Naive thymus-derived CD8-positive, alpha-beta T cell (primary cell): ENCODE data around the gene OTOGL. TPM values are rescaled to one million over a fixed set of nuclear protein-coding genes. Genes with fewer than 3 reads are reported as not detected.
"Not testable (repeated sequence)": the region's sequence is repeated elsewhere in the genome, so short reads cannot be mapped to it uniquely, and the experiment has no call there.

Experiments used
- ATAC-seq, 2 donors: fragments of 150-1000 bp; cut with Tn5 transposase in 1 of 2; sonication (Bioruptor Pico), chemical (Tn5 transposase) in 1 of 2; 1 replicate in 1 of 2; 2 replicates in 1 of 2; pipeline ENCODE4 v1.10.0; 2021; ENCODE audit warnings: mild to moderate bottlenecking in 2 of 2, moderate library complexity in 2 of 2
- POLR2A ChIA-PET: fragments of 350-600 bp; sonication (Branson Sonifier 250); formaldehyde crosslinking; loops from one replicate; lab custom pipeline; 2021; ENCODE audit warnings: antibody characterized with exemption; lab: Charles Lee
- DNase-seq, 10 donors: peaks; one replicate each; pipeline versions ENCODE4 v3.0.0 to v3.0.0-alpha.2; 2020 to 2022
- H3K27ac Mint-ChIP-seq, 10 donors: one replicate each; pipeline ENCODE4 v1.8.0; 2020 to 2022; ENCODE audit warnings: mild to moderate bottlenecking in 10 of 10, mixed read lengths in 10 of 10, moderate library complexity in 4 of 10, inconsistent platforms in 1 of 10
- H3K27me3 Mint-ChIP-seq, 5 donors: one replicate each; pipeline ENCODE4 v1.8.0; 2021 to 2022; ENCODE audit warnings: mixed read lengths in 5 of 5
- H3K36me3 Mint-ChIP-seq, 3 donors: one replicate each; pipeline ENCODE4 v1.8.0; 2020 to 2022; ENCODE audit warnings: mixed read lengths in 3 of 3, mild to moderate bottlenecking in 2 of 3, inconsistent platforms in 1 of 3
- H3K4me1 Mint-ChIP-seq, 4 donors: one replicate each; pipeline ENCODE4 v1.8.0; 2021 to 2022; ENCODE audit warnings: mixed read lengths in 4 of 4
- H3K4me3 Mint-ChIP-seq, 10 donors: one replicate each; pipeline ENCODE4 v1.8.0; 2020 to 2022; ENCODE audit warnings: mild to moderate bottlenecking in 10 of 10, mixed read lengths in 10 of 10, moderate library complexity in 6 of 10, inconsistent platforms in 1 of 10
- H3K9me3 Mint-ChIP-seq, 9 donors: one replicate each; pipeline ENCODE4 v1.8.0; 2020 to 2022; ENCODE audit warnings: mixed read lengths in 9 of 9, mild to moderate bottlenecking in 3 of 9, inconsistent platforms in 1 of 9, moderate library complexity in 1 of 9
- polyA plus RNA-seq, 3 donors: library from polyadenylated mRNA; unstranded; fragments of 300-500 nt; fragmentation: Illumina TruSeq; gene quantifications; one replicate each; pipeline ENCODE4 v1.2.3, GENCODE V29; 2021
- total RNA-seq, 8 experiments: library from RNA in 2 of 8; stranded (reverse) in 2 of 8; gene quantifications; one replicate each; pipeline ENCODE4 v1.2.3 and lab custom pipeline; 2021 to 2026

Gene OTOGL
- total and polyA plus RNA-seq, 5 experiments from 2014 or later = not detected

GRCh38 chr12:80273144-80273543, 173.8 kb downstream of the OTOGL start:
- H3K4me1 Mint-ChIP-seq = no peaks in the 10 kb centered on the region
- POLR2A ChIA-PET = no interaction called here

DNA sequence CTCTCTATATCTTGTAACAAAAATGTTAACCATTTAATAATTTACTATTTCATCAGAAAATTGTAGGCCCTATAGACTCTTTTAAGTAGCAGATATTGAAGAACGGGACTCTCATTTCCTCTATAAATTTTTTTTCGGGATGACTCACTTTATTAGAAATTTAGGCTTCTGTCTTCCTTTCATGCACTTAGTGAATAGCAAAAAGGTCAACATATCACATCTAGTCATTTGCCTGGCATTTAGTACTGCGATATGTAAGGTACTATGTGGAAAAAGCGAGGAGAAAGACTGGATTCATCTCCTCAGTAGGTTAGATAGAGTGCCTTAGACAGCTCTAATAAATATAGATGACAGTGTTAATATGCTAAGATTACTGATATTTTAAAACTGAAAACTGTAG, 178.4 kb downstream of the OTOGL start:
- Mint-ChIP-seq H3K27me3 (no peaks in the 10 kb centered on the region), H3K27ac (no peak overlapping the region), H3K36me3 (no peaks in the 10 kb centered on the region), H3K4me3 (no peak overlapping the region), H3K4me1 (no peaks in the 10 kb centered on the region), H3K9me3 (peaks cover 0 to 20% (median 0%) of the 10 kb centered on the region in 9 donors)
- DNase-seq (no peak), ATAC-seq (no peak)
- POLR2A ChIA-PET = no interaction called here

More at GRCh38 chr12:80273144-80273543, 173.8 kb downstream of the OTOGL start:
- no peaks in the 10 kb centered on the region for H3K36me3 Mint-ChIP-seq
- H3K27ac Mint-ChIP-seq = no peak overlapping the region
- H3K4me3 Mint-ChIP-seq = no peak overlapping the region
- peaks cover 2 to 19% (median 6%) of the 10 kb centered on the region in 5 donors for H3K27me3 Mint-ChIP-seq
- DNase-seq (no peak), ATAC-seq (no peak)
- no peaks in the 10 kb centered on the region for H3K9me3 Mint-ChIP-seq

DNA sequence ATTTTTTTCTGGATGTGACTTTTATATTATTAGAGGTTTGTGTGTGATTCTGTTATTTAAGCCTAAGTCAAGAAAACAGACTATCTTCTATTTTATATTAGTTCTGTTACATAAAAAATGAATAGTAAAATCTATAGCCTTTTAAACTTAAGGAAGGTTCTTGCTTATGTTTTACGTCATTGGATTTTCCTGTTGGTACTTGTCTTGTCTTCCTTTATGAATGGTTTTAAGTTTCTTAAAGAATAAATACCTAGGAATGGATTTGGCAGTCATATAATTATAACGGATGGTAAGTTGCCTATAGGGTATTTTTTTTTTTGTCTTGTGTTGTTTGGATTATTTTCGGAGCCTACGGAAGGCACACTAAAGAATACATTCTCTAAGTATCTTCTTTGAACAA, 182.9 kb downstream of the OTOGL start:
- Mint-ChIP-seq H3K4me3 (no peak overlapping the region), H3K4me1 (no peaks in the 10 kb centered on the region), H3K36me3 (no peaks in the 10 kb centered on the region), H3K27me3 (peaks cover 0 to 11% (median 3%) of the 10 kb centered on the region in 5 donors), H3K27ac (no peak overlapping the region), H3K9me3 (peaks cover 0 to 20% (median 0%) of the 10 kb centered on the region in 9 donors)
- DNase-seq = no peak
- ATAC-seq = no peak
- POLR2A ChIA-PET = no interaction called here

- H3K36me3 Mint-ChIP-seq = no peaks in the 10 kb centered on the region
- no peaks in the 10 kb centered on the region for H3K4me1 Mint-ChIP-seq
- H3K4me3 Mint-ChIP-seq = no peak overlapping the region
- ATAC-seq (no peak), DNase-seq (no peak)
- POLR2A ChIA-PET = no interaction called here
- H3K27ac Mint-ChIP-seq = no peak overlapping the region
- H3K27me3 Mint-ChIP-seq = peaks cover 0 to 16% (median 3%) of the 10 kb centered on the region in 5 donors
- peaks cover 0 to 20% (median 0%) of the 10 kb centered on the region in 9 donors for H3K9me3 Mint-ChIP-seq
These were observed 183.4 kb downstream of the OTOGL start for GRCh38 chr12:80282761-80283160.

DNA sequence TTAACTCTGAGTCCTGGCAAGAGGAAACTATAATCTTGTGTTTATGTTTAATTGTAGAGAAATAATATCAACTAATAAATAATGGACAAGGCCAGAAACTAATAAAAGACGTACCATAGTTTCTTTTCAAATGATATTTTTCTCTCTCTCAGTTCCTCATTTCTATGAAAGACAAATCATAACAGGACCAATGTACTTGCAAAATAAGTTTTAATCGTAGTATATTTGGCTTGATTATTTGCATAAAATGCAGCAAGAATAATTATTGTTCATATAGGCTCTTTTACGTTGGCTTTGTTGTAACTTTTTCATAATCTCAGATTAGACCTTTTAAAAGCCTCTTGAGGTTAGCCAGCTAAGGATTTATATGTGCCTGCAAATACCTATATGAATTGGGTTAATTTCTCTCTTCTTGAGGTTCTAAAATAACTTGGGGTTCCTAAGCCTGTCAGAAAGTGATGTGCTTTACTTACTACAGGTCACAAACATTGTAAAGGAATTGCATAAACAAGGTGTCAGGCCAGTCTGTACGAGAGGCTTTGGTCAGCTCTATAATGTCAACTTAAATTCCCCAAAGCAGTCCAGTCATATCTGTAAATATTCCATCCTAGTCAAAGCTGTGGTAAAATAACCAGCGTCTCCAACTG, 191.9 kb downstream of the OTOGL start:
- DNase-seq (no peak), ATAC-seq (no peak)
- no peak overlapping the region for H3K4me3 Mint-ChIP-seq
- POLR2A ChIA-PET = no interaction called here
- peaks cover 5 to 22% (median 10%) of the 10 kb centered on the region in 5 donors for H3K27me3 Mint-ChIP-seq
- no peak overlapping the region for H3K27ac Mint-ChIP-seq
- H3K9me3 Mint-ChIP-seq = peaks cover 0 to 7% (median 0%) of the 10 kb centered on the region in 9 donors
- no peaks in the 10 kb centered on the region for H3K36me3 Mint-ChIP-seq
- H3K4me1 Mint-ChIP-seq = no peaks in the 10 kb centered on the region

GRCh38 chr12:80293347-80293746, 194.0 kb downstream of the OTOGL start:
- Mint-ChIP-seq H3K27ac (no peak overlapping the region), H3K9me3 (peaks cover 0 to 7% (median 0%) of the 10 kb centered on the region in 9 donors), H3K4me1 (no peaks in the 10 kb centered on the region), H3K36me3 (no peaks in the 10 kb centered on the region), H3K4me3 (no peak overlapping the region), H3K27me3 (peaks cover 7 to 12% (median 9%) of the 10 kb centered on the region in 5 donors)
- DNase-seq = no peak
- POLR2A ChIA-PET = no interaction called here
- no peak for ATAC-seq

DNA sequence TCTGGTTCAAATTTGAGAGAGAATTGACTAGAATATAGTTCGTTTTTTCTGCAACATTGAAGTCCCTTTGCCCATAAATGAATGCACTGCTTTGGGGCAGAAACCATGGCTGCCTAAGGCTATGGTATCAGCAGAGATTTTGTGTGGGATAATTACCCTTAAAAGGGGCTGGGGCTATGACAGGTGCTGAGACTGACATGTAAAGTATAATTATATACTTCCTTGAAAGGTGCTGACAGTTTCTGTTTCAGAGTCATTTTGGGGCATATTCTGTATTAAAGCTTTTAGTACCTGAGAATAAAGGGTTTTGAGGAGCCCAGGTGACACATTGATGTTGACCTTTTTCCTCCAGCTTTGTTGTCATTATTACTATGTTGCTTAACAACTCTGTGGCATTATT, 194.4 kb downstream of the OTOGL start:
- Mint-ChIP-seq H3K27me3 (peaks cover 5 to 11% (median 9%) of the 10 kb centered on the region in 5 donors), H3K36me3 (no peaks in the 10 kb centered on the region), H3K9me3 (peaks cover 0 to 7% (median 0%) of the 10 kb centered on the region in 9 donors), H3K27ac (no peak overlapping the region), H3K4me3 (no peak overlapping the region), H3K4me1 (no peaks in the 10 kb centered on the region)
- DNase-seq (no peak), ATAC-seq (no peak)
- POLR2A ChIA-PET = no interaction called here

DNA sequence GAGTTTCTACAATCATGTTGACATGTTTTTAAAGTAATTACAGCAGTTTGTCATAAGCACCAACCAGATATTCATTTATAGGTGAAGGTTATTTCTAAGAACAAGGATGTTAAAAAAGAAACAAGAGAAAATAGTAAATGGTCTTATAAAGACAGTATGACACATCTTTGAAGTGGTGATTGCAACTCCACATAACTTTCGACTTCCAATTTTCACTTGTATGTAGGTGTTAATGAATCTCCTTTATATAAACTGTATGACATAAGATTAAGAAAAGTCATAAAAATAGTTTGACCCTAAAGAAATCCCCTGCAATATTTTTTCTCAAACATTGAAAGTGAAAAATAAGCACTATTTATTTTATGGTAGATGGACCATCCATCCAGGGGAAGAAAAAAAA, 199.9 kb downstream of the OTOGL start:
- H3K27me3 Mint-ChIP-seq = peaks cover 0 to 8% (median 4%) of the 10 kb centered on the region in 5 donors
- POLR2A ChIA-PET = no interaction called here
- DNase-seq (no peak), ATAC-seq (no peak)
- no peak overlapping the region for H3K4me3 Mint-ChIP-seq
- H3K9me3 Mint-ChIP-seq = peaks cover 0 to 2% (median 0%) of the 10 kb centered on the region in 9 donors
- H3K36me3 Mint-ChIP-seq = no peaks in the 10 kb centered on the region
- no peaks in the 10 kb centered on the region for H3K4me1 Mint-ChIP-seq
- no peak overlapping the region for H3K27ac Mint-ChIP-seq

DNA sequence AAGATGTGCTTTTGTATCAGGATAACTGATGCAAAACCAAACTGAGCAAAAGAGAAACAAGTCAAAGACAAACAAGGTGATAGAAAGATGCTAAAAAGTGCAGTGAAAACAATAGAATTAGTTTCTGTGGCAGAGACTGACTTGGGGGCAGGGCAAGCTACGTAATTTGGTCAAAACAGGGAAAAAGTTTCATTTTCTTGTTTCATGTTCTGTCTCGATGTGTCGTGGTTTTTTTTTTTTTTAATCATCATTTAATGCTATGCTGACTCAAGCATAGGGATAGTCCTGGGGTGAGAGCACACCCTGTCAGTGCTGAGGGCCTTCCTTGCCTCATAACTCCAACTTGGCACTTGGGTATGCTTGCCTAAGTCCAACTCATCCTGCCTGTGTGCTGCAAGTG, 200.6 kb downstream of the OTOGL start:
- Mint-ChIP-seq H3K4me3 (no peak overlapping the region), H3K4me1 (no peaks in the 10 kb centered on the region), H3K9me3 (peaks cover 0 to 2% (median 0%) of the 10 kb centered on the region in 9 donors), H3K27ac (no peak overlapping the region), H3K36me3 (no peaks in the 10 kb centered on the region), H3K27me3 (peaks cover 0 to 8% (median 4%) of the 10 kb centered on the region in 5 donors)
- no peak for DNase-seq
- POLR2A ChIA-PET = no interaction called here
- ATAC-seq = no peak

DNA sequence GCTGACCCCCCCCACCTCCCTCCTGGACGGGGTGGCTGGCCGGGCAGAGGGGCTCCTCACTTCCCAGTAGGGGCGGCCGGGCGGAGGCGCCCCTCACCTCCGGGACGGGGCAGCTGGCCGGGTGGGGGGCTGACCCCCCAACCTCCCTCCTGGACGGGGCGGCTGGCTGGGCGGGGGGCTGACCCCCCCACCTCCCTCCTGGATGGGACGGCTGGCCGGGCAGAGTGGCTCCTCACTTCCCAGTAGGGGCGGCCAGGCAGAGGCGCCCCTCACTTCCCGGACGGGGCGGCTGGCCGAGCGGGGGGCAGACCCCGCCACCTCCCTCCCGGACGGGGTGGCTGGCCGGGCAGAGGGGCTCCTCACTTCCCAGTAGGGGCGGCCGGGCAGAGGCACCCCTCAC, 208.1 kb downstream of the OTOGL start:
- H3K27ac Mint-ChIP-seq, DNase-seq, H3K36me3 Mint-ChIP-seq, H3K4me3 Mint-ChIP-seq, H3K4me1 Mint-ChIP-seq, H3K9me3 Mint-ChIP-seq, ATAC-seq, POLR2A ChIA-PET, H3K27me3 Mint-ChIP-seq: not testable (repeated sequence)

- no peak for DNase-seq
- POLR2A ChIA-PET = no interaction called here
- ATAC-seq = no peak
- Mint-ChIP-seq H3K36me3 (no peaks in the 10 kb centered on the region), H3K4me3 (no peak overlapping the region), H3K27me3 (peaks cover 0 to 9% (median 0%) of the 10 kb centered on the region in 5 donors), H3K27ac (no peak overlapping the region), H3K9me3 (peaks cover 0 to 5% (median 0%) of the 10 kb centered on the region in 9 donors), H3K4me1 (no peaks in the 10 kb centered on the region)
These were observed 213.9 kb downstream of the OTOGL start for GRCh38 chr12:80313209-80313608.

DNA sequence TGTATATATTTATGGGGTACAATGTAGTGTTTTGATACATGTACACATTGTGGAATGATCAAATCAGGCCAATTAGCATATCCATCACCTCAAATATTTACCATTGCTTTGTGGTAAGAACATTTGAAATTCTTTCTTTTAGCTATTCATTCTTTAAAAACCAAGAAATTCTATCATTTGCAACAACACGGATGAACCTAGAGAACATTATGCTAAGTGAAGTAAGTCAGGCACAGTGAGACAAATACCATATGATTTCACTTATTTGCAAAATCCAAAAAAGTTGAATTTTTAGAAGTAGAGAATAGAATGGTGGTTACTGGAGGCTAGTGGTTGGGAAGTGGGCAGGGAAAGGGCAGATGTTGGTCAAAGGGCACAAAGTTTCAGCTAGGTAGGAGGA, 215.4 kb downstream of the OTOGL start:
- H3K27me3 Mint-ChIP-seq = peaks cover 0 to 1% (median 0%) of the 10 kb centered on the region in 5 donors
- ATAC-seq (no peak), DNase-seq (no peak)
- no peaks in the 10 kb centered on the region for H3K4me1 Mint-ChIP-seq
- POLR2A ChIA-PET = no interaction called here
- no peak overlapping the region for H3K4me3 Mint-ChIP-seq
- H3K9me3 Mint-ChIP-seq = peaks cover 0 to 2% (median 0%) of the 10 kb centered on the region in 9 donors
- H3K36me3 Mint-ChIP-seq = no peaks in the 10 kb centered on the region
- no peak overlapping the region for H3K27ac Mint-ChIP-seq

DNA sequence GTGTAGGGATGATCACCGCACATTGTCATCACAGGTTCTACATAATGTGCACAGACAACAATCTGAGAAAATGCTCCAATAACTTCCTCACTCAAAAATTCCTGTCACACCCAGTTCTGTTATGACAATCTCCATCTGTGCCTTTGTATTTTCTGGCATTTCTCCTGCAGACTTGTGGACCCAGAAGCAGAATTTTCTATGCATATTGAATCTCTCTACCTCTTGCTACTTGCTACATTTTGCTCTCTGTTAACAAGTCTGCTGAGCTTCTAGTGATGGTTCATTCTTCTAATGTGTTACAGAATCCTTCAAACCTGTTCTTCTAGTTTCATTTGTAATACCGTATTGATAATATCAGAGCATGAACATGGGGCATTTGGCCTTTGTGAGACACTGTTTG, 216.9 kb downstream of the OTOGL start:
- H3K4me1 Mint-ChIP-seq = no peaks in the 10 kb centered on the region
- ATAC-seq (no peak), DNase-seq (no peak)
- peaks cover 0 to 1% (median 0%) of the 10 kb centered on the region in 5 donors for H3K27me3 Mint-ChIP-seq
- H3K27ac Mint-ChIP-seq = no peak overlapping the region
- no peak overlapping the region for H3K4me3 Mint-ChIP-seq
- no peaks in the 10 kb centered on the region for H3K36me3 Mint-ChIP-seq
- POLR2A ChIA-PET = no interaction called here
- no peaks in the 10 kb centered on the region for H3K9me3 Mint-ChIP-seq

DNA sequence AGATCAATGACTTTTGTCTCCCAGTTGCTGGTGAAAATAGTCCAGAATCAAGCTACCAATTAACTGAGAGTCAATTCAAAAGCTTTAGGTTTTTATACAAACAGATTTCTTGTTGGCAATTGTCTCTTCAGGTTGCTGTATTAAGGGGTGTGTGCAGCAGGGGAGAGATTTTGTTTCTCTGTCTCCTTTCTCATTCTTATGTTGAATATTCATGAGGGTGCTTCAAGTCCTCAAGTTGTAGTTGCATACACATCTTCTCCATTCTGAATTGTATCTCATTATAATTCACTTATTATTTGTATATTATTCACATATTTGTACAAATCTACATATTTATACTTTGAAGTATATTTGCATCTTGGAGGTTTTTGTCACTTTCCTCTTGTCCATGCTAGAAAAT, 218.0 kb downstream of the OTOGL start:
- peaks cover 0 to 1% (median 0%) of the 10 kb centered on the region in 5 donors for H3K27me3 Mint-ChIP-seq
- POLR2A ChIA-PET = no interaction called here
- ATAC-seq = no peak

More for the DNA sequence above, 218.0 kb downstream of the OTOGL start:
- no peak for DNase-seq
- no peaks in the 10 kb centered on the region for H3K4me1 Mint-ChIP-seq
- H3K9me3 Mint-ChIP-seq = no peaks in the 10 kb centered on the region
- H3K27ac Mint-ChIP-seq = no peak overlapping the region
- no peak overlapping the region for H3K4me3 Mint-ChIP-seq
- H3K36me3 Mint-ChIP-seq = no peaks in the 10 kb centered on the region
